H9 (cell line): ENCODE results near the gene GABRE. TPM values are rescaled to one million over a fixed set of nuclear protein-coding genes. Genes with fewer than 3 reads are reported as not detected.

Experiments used
- DNase-seq: peaks from one replicate; pipeline ENCODE4 v3.0.0-alpha.2; 2017
- H2AFZ ChIP-seq: one replicate; pipeline ENCODE4 v1.6.1; 2013; ENCODE audit warnings: mild to moderate bottlenecking, low read length, control low read depth, moderate library complexity
- H2AK5ac ChIP-seq: 2 replicates; pipeline ENCODE4 v1.6.1; 2013; ENCODE audit warnings: low read length, control low read depth, mixed read lengths; ENCODE audit not compliant: insufficient read length
- H2BK120ac ChIP-seq: one replicate; pipeline ENCODE4 v1.6.1; 2013; ENCODE audit warnings: low read depth, mild to moderate bottlenecking, low read length, control low read depth, inconsistent platforms; ENCODE audit not compliant: poor library complexity, severe bottlenecking
- H2BK12ac ChIP-seq: 2 replicates; pipeline ENCODE4 v1.6.1; 2013; ENCODE audit warnings: low read length, control low read depth, mixed read lengths, low read depth; ENCODE audit not compliant: insufficient read length
- H2BK15ac ChIP-seq: 2 replicates; pipeline ENCODE4 v1.6.1; 2013; ENCODE audit warnings: low read depth, low read length, control low read depth
- H2BK20ac ChIP-seq: one replicate; pipeline ENCODE4 v1.6.1; 2013; ENCODE audit warnings: low read depth, mild to moderate bottlenecking, low read length, control low read depth, inconsistent platforms; ENCODE audit not compliant: poor library complexity, severe bottlenecking
- H2BK5ac ChIP-seq: 2 replicates; pipeline ENCODE4 v1.6.1; 2013; ENCODE audit warnings: low read length, control low read depth, mixed read lengths; ENCODE audit not compliant: insufficient read length
- H3K14ac ChIP-seq: 2 replicates; pipeline ENCODE4 v1.6.1; 2013; ENCODE audit warnings: low read length, control low read depth; ENCODE audit not compliant: insufficient read depth
- H3K18ac ChIP-seq: 2 replicates; pipeline ENCODE4 v1.6.1; 2013; ENCODE audit warnings: low read depth, mild to moderate bottlenecking, mixed read lengths, low read length, control low read depth; ENCODE audit not compliant: insufficient read length
- H3K23ac ChIP-seq: 2 replicates; pipeline ENCODE4 v1.6.1; 2013; ENCODE audit warnings: low read length, control low read depth, mixed read lengths, low read depth; ENCODE audit not compliant: insufficient read length
- H3K23me2 ChIP-seq: 2 replicates; pipeline ENCODE4 v1.6.1; 2013; ENCODE audit warnings: low read depth, mild to moderate bottlenecking, mixed read lengths, low read length, control low read depth; ENCODE audit not compliant: insufficient read length, poor library complexity, severe bottlenecking
- H3K27ac ChIP-seq: 2 replicates; pipeline ENCODE4 v1.5.1; 2013; ENCODE audit warnings: low read length, control low read depth, mixed read lengths, low read depth; ENCODE audit not compliant: insufficient read length
- H3K27me3 ChIP-seq: 2 replicates; pipeline ENCODE4 v1.6.1; 2013; ENCODE audit warnings: low read length, control low read depth, inconsistent platforms; ENCODE audit not compliant: insufficient read depth
- H3K4ac ChIP-seq: 2 replicates; pipeline ENCODE4 v1.6.1; 2013; ENCODE audit warnings: low read depth, mild to moderate bottlenecking, control low read depth, inconsistent platforms, low read length, moderate library complexity
- H3K4me1 ChIP-seq: 2 replicates; pipeline ENCODE4 v1.6.1; 2013; ENCODE audit warnings: low read length, control low read depth, inconsistent platforms; ENCODE audit not compliant: insufficient read depth
- H3K4me2 ChIP-seq: 2 replicates; pipeline ENCODE4 v1.6.1; 2013; ENCODE audit warnings: low read length, control low read depth, mixed read lengths; ENCODE audit not compliant: insufficient read length, insufficient read depth
- H3K56ac ChIP-seq: 2 replicates; pipeline ENCODE4 v1.6.1; 2013; ENCODE audit warnings: low read depth, mild to moderate bottlenecking, mixed read lengths, low read length, control low read depth; ENCODE audit not compliant: insufficient read length
- H3K79me1 ChIP-seq: 2 replicates; pipeline ENCODE4 v1.6.1; 2013; ENCODE audit warnings: low read depth, mild to moderate bottlenecking, moderate library complexity, low read length, control low read depth, inconsistent platforms; ENCODE audit not compliant: insufficient read depth, poor library complexity, severe bottlenecking
- H3K79me2 ChIP-seq: 2 replicates; pipeline ENCODE4 v1.6.1; 2013; ENCODE audit warnings: low read length, control low read depth, inconsistent platforms; ENCODE audit not compliant: insufficient read depth
- H3K9ac ChIP-seq: 2 replicates; pipeline ENCODE4 v1.6.1; 2013; ENCODE audit warnings: low read length, control low read depth, mixed read lengths; ENCODE audit not compliant: insufficient read length; ENCODE audit errors: extremely low read depth
- H3K9me3 ChIP-seq: one replicate; pipeline ENCODE4 v1.6.1; 2013; ENCODE audit warnings: low read depth, low read length, inconsistent platforms; ENCODE audit not compliant: control insufficient read depth
- H3T11ph ChIP-seq: one replicate; pipeline ENCODE4 v1.6.1; 2013; ENCODE audit warnings: mild to moderate bottlenecking, low read length, control low read depth, inconsistent platforms
- H4K20me1 ChIP-seq: one replicate; pipeline ENCODE4 v1.6.1; 2013; ENCODE audit not compliant: control insufficient read depth, insufficient read length, insufficient read depth
- H4K5ac ChIP-seq: 2 replicates; pipeline ENCODE4 v1.6.1; 2013; ENCODE audit warnings: low read depth, mild to moderate bottlenecking, mixed read lengths, low read length, control low read depth; ENCODE audit not compliant: insufficient read length
- H4K8ac ChIP-seq: replicated peaks from 2 replicates; pipeline ENCODE4 v1.6.1; 2013; ENCODE audit warnings: low read length, control low read depth, mixed read lengths, low read depth; ENCODE audit not compliant: insufficient read length
- H4K91ac ChIP-seq: 2 replicates; pipeline ENCODE4 v1.6.1; 2013; ENCODE audit warnings: low read depth, mild to moderate bottlenecking, moderate library complexity, mixed read lengths, low read length, control low read depth; ENCODE audit not compliant: insufficient read length
- H3K27ac Mint-ChIP-seq, 3 experiments: 2 replicates in 2 of 3; 3 replicates in 1 of 3; pipeline ENCODE4 v1.8.0; 2020 to 2021; ENCODE audit warnings: mixed read lengths in 3 of 3, mild to moderate bottlenecking in 1 of 3, moderate library complexity in 1 of 3
- H3K27me3 Mint-ChIP-seq: 2 replicates; pipeline ENCODE4 v1.8.0; 2021; ENCODE audit warnings: low read depth, mild to moderate bottlenecking, moderate library complexity, mixed read lengths
- H3K36me3 Mint-ChIP-seq, 3 experiments: 2 replicates in 2 of 3; 3 replicates in 1 of 3; pipeline ENCODE4 v1.8.0; 2020 to 2021; ENCODE audit warnings: low read depth in 3 of 3, mixed read lengths in 3 of 3; ENCODE audit not compliant: insufficient read depth in 1 of 3
- H3K4me1 Mint-ChIP-seq, 2 experiments: 2 replicates each; pipeline ENCODE4 v1.8.0; 2020; ENCODE audit warnings: mixed read lengths in 2 of 2
- H3K4me3 Mint-ChIP-seq, 2 experiments: 2 replicates in 1 of 2; 3 replicates in 1 of 2; pipeline ENCODE4 v1.8.0; 2020 to 2021; ENCODE audit warnings: mild to moderate bottlenecking in 2 of 2, mixed read lengths in 2 of 2, moderate library complexity in 1 of 2
- H3K9me3 Mint-ChIP-seq, 2 experiments: 2 replicates in 1 of 2; 3 replicates in 1 of 2; pipeline ENCODE4 v1.8.0; 2020; ENCODE audit warnings: mild to moderate bottlenecking in 2 of 2, mixed read lengths in 2 of 2, moderate library complexity in 1 of 2
- WGBS: extraction: QIAGEN DNeasy Blood & Tissue Kit; methylation state at CpG from one replicate; pipeline ENCODE4 v1.1.7; 2013; ENCODE audit warnings: missing lambda C conversion rate, low lambda C conversion rate, mixed read lengths; ENCODE audit not compliant: insufficient read length; ENCODE audit errors: extremely low coverage; 5-methylcytosine and 5-hydroxymethylcytosine counted together
- total RNA-seq: library from RNA; stranded (reverse); gene quantifications from 2 replicates; pipeline ENCODE4 v1.2.1, GENCODE V29; 2021
- TF ChIP-seq, protein P1 (sequence below): fragments of 200-600 bp; sonication (generic); conservative IDR thresholded peaks from 3 replicates; pipeline ENCODE4 v1.8.0; 2021; ENCODE audit warnings: antibody characterized with exemption, mild to moderate bottlenecking

GABRE gene
- total RNA-seq, 1 experiment from 2014 or later: 1.8 TPM

DNA sequence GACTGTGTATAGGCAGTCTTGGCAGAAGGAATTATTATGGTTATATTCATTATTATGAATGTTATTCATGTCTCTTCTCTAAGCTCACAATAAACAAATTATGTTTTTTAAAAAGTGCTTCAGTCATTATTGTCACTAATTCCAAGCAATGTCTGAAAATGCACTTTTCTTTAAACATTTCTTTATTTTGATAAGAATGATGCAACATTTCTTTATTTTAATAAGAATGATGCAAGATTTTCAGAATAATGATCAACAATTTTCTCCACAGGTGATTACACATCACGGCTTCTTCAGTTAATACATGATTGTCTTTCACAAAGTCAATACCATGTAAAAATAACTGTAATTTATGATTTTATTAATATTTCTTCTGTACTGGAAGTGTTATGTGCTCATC is 39.1 kb downstream of the GABRE start:
- H3K36me3 Mint-ChIP-seq: no peaks in the 10 kb centered on the region; a peak in 1 of 7 replicates
- H3K27ac Mint-ChIP-seq: no peak overlapping the region
- H3K9me3 Mint-ChIP-seq: peaks cover 42 to 48% of the 10 kb centered on the region in 2 experiments
- Histone ChIP-seq H2AK5ac (no peak overlapping the region), H2AFZ (no peak overlapping the region), H2BK5ac (no peak overlapping the region), H3K14ac (no peak overlapping the region), H3K18ac (no peak overlapping the region), H3K23ac (no peak overlapping the region), H3K4ac (no peak overlapping the region), H2BK15ac (no peak overlapping the region), H2BK20ac (no peak overlapping the region), H2BK12ac (no peak overlapping the region), H3K9me3 (peaks cover 16% of the 10 kb centered on the region), H2BK120ac (no peak overlapping the region), H4K20me1 (no peaks in the 10 kb centered on the region), H3K23me2 (no peaks in the 10 kb centered on the region), H3K79me2 (no peaks in the 10 kb centered on the region), H3K79me1 (no peaks in the 10 kb centered on the region), H3K9ac (no peak overlapping the region), H3K56ac (no peak overlapping the region), H4K91ac (no peak overlapping the region), H3K4me1 (no peaks in the 10 kb centered on the region), H4K8ac (no peak overlapping the region), H3T11ph (no peak overlapping the region), H4K5ac (no peak overlapping the region), H3K27me3 (no peaks in the 10 kb centered on the region), H3K27ac (no peak overlapping the region), H3K4me2 (no peak overlapping the region)
- H3K4me1 Mint-ChIP-seq: no peaks in the 10 kb centered on the region
- no peak overlapping the region for H3K4me3 Mint-ChIP-seq
- DNase-seq: no peak
- TF ChIP-seq, protein P1, sequence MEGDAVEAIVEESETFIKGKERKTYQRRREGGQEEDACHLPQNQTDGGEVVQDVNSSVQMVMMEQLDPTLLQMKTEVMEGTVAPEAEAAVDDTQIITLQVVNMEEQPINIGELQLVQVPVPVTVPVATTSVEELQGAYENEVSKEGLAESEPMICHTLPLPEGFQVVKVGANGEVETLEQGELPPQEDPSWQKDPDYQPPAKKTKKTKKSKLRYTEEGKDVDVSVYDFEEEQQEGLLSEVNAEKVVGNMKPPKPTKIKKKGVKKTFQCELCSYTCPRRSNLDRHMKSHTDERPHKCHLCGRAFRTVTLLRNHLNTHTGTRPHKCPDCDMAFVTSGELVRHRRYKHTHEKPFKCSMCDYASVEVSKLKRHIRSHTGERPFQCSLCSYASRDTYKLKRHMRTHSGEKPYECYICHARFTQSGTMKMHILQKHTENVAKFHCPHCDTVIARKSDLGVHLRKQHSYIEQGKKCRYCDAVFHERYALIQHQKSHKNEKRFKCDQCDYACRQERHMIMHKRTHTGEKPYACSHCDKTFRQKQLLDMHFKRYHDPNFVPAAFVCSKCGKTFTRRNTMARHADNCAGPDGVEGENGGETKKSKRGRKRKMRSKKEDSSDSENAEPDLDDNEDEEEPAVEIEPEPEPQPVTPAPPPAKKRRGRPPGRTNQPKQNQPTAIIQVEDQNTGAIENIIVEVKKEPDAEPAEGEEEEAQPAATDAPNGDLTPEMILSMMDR: no peak
- WGBS: no CpG with 5 or more reads among the region's 1 CpG
- H3K27me3 Mint-ChIP-seq: no peaks in the 10 kb centered on the region; the same call in 1 of the 2 replicates
